Measurements from ENCODE around the gene ZRANB1. TPM values are rescaled to one million over a fixed set of nuclear protein-coding genes. Genes with fewer than 3 reads are reported as not detected.

The ZRANB1 gene
- total RNA-seq, 1 experiment from 2014 or later, result 12.5 TPM

DNA sequence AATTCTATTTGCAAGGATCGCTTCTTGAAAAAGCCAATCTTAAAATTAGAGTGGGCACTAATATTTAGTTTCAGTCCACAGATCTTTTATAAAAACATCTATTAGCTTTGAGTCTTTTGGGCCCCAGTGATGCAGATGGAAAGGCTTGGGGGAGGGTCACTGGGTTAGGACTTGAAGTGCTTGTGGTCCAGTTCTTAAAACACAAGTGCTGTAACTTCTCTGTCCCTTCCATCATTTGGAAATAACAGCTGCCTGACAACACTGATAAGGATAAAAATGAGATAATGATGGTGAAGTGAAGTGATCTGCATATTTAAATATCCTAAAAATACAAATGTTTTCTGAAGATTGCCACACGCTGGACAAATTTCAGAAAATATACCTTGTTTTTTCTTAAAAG is 37.1 kb upstream of the ZRANB1 start:
- BruUV-seq (replicated peaks), result no TSS peak
- TF ChIP-seq, protein P1, sequence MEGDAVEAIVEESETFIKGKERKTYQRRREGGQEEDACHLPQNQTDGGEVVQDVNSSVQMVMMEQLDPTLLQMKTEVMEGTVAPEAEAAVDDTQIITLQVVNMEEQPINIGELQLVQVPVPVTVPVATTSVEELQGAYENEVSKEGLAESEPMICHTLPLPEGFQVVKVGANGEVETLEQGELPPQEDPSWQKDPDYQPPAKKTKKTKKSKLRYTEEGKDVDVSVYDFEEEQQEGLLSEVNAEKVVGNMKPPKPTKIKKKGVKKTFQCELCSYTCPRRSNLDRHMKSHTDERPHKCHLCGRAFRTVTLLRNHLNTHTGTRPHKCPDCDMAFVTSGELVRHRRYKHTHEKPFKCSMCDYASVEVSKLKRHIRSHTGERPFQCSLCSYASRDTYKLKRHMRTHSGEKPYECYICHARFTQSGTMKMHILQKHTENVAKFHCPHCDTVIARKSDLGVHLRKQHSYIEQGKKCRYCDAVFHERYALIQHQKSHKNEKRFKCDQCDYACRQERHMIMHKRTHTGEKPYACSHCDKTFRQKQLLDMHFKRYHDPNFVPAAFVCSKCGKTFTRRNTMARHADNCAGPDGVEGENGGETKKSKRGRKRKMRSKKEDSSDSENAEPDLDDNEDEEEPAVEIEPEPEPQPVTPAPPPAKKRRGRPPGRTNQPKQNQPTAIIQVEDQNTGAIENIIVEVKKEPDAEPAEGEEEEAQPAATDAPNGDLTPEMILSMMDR (IDR thresholded peaks at IDR 0.05; ENCODE audit: unreplicated experiment), result no peak
- H3K4me1 Mint-ChIP-seq (ENCODE audit: low read depth, unreplicated experiment), result no peaks in the 10 kb centered on the region
- H3K27ac Mint-ChIP-seq (ENCODE audit: unreplicated experiment), result no peak overlapping the region
- H3K36me3 Mint-ChIP-seq (ENCODE audit: insufficient read depth, unreplicated experiment), result no peaks in the 10 kb centered on the region
- no peaks in the 10 kb centered on the region for H3K9me3 Mint-ChIP-seq (ENCODE audit: low read depth, unreplicated experiment)
- intact Hi-C loops (cut with micrococcal nuclease; ENCODE audit: unreplicated experiment), result no loop called here
- DNase-seq, result no peak
- no peaks in the 10 kb centered on the region for H3K27me3 Mint-ChIP-seq (ENCODE audit: unreplicated experiment)
- CTCF ChIA-PET, result interaction anchor here (0.7 kb wide), 1 partner anchor 389 kb away, joined by 3 read pairs; no protein-coding TSS in a partner anchor
- H3K4me3 Mint-ChIP-seq (ENCODE audit: low read depth, unreplicated experiment), result no peak overlapping the region

DNA sequence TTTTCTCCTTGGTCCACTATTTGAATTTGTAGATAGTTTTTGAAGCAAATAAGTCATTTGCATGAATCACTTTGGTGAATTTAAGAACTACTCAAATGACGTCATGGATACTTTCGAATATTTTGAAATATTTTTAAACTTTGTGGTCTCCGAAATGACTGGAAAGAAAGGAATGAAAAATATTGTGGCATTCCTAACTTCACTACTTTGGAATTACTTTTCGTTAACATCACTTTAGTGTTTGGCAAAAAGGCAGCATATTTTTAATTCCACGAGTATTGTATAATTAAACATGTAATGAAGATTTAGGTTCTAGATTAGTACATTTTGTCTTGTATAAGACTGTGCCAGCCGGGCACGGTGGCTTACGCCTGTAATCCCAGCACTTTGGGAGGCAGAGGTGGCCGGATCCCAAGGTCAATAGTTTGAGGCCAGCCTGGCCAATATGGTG is 35.3 kb upstream of the ZRANB1 start:
- no peak overlapping the region for H3K4me3 Mint-ChIP-seq (ENCODE audit: low read depth, unreplicated experiment)
- no peaks in the 10 kb centered on the region for H3K9me3 Mint-ChIP-seq (ENCODE audit: low read depth, unreplicated experiment)
- DNase-seq, result no peak
- H3K27ac Mint-ChIP-seq (ENCODE audit: unreplicated experiment), result no peak overlapping the region
- H3K36me3 Mint-ChIP-seq (ENCODE audit: insufficient read depth, unreplicated experiment), result no peaks in the 10 kb centered on the region
- no TSS peak for BruUV-seq (replicated peaks)
- CTCF ChIA-PET, result no interaction called here
- H3K27me3 Mint-ChIP-seq (ENCODE audit: unreplicated experiment), result peaks cover 9% of the 10 kb centered on the region
- H3K4me1 Mint-ChIP-seq (ENCODE audit: low read depth, unreplicated experiment), result peaks cover 4% of the 10 kb centered on the region
- intact Hi-C loops (cut with micrococcal nuclease; ENCODE audit: unreplicated experiment), result no loop called here
- TF ChIP-seq, protein P1 (IDR thresholded peaks at IDR 0.05; ENCODE audit: unreplicated experiment), result no peak

GRCh38 chr10:124909563-124909962 is 32.4 kb upstream of the ZRANB1 start:
- CTCF ChIA-PET, result no interaction called here
- Mint-ChIP-seq H3K4me1 (ENCODE audit: low read depth, unreplicated experiment) (peaks cover 12% of the 10 kb centered on the region), H3K4me3 (ENCODE audit: low read depth, unreplicated experiment) (no peak overlapping the region), H3K27me3 (ENCODE audit: unreplicated experiment) (peaks cover 21% of the 10 kb centered on the region), H3K9me3 (ENCODE audit: low read depth, unreplicated experiment) (no peaks in the 10 kb centered on the region), H3K36me3 (ENCODE audit: insufficient read depth, unreplicated experiment) (no peaks in the 10 kb centered on the region), H3K27ac (ENCODE audit: unreplicated experiment) (no peak overlapping the region)
- BruUV-seq (replicated peaks), result no TSS peak
- no peak for DNase-seq
- intact Hi-C loops (cut with micrococcal nuclease; ENCODE audit: unreplicated experiment), result no loop called here
- TF ChIP-seq, protein P1 (IDR thresholded peaks at IDR 0.05; ENCODE audit: unreplicated experiment), result no peak

DNA sequence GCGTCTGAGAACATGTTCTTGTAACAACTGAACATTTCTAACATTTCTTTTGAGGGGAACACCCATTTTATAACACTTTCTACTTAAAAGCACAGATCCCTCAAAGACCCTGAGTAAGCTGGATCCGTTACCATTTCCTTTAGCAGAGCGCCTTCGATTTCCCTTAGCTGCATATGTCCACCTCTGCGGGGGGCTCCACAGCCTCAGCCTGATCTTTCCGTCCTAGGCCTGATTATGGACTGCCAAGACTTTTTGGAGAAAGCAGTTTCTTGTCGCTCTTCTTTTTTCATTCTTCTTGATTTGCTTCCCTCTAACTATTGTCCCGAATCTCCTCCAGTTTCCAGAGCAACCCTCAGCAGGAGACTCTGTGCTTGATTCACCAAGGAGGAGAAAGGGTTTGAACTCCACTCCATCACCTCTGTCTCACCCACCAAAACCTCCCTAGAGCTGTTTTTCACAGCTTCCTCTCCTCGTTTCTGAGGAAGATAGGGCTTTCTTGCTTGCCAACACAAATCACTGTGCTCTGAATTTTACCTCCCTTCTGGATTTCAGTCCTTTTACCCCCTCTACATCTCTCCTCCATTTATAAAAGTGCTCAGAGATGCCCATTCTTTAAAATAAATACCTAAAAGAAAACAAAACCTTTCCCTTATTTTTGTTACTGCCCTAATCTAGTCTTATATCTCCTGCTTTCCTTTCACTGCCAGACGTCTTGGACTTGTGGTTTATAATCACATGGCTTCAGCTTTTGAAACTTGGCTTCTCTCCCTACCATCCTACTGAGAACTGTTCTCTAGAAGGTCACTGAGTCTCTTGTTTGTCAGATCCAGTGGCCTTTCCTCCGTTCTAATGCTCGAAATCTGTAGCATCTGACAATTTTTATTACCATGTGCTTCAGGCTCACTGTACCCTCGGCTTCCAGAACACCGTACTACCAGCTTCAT is 30.5 kb upstream of the ZRANB1 start:
- Mint-ChIP-seq H3K27ac (ENCODE audit: unreplicated experiment) (no peak overlapping the region), H3K4me1 (ENCODE audit: low read depth, unreplicated experiment) (peaks cover 12% of the 10 kb centered on the region), H3K36me3 (ENCODE audit: insufficient read depth, unreplicated experiment) (peaks cover 6% of the 10 kb centered on the region), H3K27me3 (ENCODE audit: unreplicated experiment) (peaks cover 21% of the 10 kb centered on the region), H3K9me3 (ENCODE audit: low read depth, unreplicated experiment) (no peaks in the 10 kb centered on the region), H3K4me3 (ENCODE audit: low read depth, unreplicated experiment) (no peak overlapping the region)
- intact Hi-C loops (cut with micrococcal nuclease; ENCODE audit: unreplicated experiment), result no loop called here
- TF ChIP-seq, protein P1 (IDR thresholded peaks at IDR 0.05; ENCODE audit: unreplicated experiment), result no peak
- BruUV-seq (replicated peaks), result no TSS peak
- CTCF ChIA-PET, result no interaction called here
- no peak for DNase-seq
